T-helper 1 cell (primary cell): ENCODE results near the gene PBRM1.
"Not testable (repeated sequence)": the region's sequence is repeated elsewhere in the genome, so short reads cannot be mapped to it uniquely, and the experiment has no call there.

Experiments used
- DNase-seq, 5 donors: peaks; one replicate each; pipeline ENCODE4 v3.0.0-alpha.2; 2012 to 2020

PBRM1 gene

GRCh38 chr3:52704611-52705437 is 19.1 kb upstream of the PBRM1 start:
- DNase-seq = peak in 1 of 5 donors; percentile 12

GRCh38 chr3:52703341-52703740 is 17.6 kb upstream of the PBRM1 start:
- DNase-seq = no peak

GRCh38 chr3:52697632-52697965 is 11.9 kb upstream of the PBRM1 start:
- no peak for DNase-seq

DNA sequence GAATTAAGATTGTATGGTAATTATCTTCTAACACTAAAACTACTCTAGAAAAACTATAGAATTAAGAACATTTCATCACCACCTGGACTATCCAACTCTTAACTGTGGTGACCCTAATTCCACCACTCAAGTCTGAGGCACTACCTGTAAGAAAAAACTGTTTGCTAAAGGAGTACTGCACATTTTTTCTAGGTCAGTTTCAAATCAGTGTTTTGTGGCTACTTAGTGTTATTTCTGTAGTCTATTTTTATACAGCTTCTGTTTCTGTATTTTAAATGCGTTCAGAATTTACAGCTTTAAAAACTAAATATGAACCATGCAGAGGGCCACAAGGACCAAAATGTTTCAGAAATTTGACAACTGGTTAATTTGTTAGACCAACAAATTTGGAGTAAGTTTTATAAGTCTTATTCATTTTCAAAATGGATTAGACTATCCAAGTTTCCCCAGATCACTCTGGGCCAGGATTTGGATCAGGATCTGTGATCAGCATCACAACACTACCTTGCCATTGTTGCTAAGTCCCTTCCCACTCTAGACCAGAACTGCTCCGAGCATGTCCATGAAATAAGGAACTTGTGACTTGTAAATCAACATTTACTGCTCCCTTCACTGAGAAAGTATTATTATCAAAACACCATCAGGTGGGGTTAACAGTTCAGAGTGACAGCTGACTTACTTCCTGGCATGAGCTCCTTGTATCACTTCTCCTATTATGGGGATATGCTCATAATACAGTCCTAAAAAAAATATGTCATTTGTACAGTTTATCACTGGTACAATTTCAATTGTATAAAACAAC is 11.3 kb upstream of the PBRM1 start:
- DNase-seq = no peak

GRCh38 chr3:52695798-52696671 is 10.3 kb upstream of the PBRM1 start:
- DNase-seq = no peak

GRCh38 chr3:52694528-52695189 is 8.9 kb upstream of the PBRM1 start:
- no peak for DNase-seq

DNA sequence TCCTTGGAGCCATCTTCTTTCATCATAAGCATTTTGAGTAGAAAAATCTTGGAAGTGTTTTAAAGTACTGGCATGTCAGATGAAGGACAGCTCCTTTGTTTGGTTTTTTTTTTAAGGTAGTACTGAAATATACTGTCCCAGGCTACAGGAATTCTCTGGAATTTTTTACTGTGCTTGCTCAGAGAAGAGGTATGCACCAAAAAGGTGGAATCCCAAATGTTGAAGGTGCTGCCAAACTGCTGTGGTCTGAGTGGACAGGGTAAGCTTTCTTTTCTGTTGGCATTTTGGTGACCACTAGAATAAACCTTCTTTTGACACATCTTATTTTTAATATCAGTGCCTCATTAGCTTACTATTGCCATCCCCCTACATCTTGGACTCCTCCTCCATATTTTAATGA is 7.4 kb upstream of the PBRM1 start:
- no peak for DNase-seq

- DNase-seq = no peak
Measured at GRCh38 chr3:52690560-52690959, 4.8 kb upstream of the PBRM1 start.

DNA sequence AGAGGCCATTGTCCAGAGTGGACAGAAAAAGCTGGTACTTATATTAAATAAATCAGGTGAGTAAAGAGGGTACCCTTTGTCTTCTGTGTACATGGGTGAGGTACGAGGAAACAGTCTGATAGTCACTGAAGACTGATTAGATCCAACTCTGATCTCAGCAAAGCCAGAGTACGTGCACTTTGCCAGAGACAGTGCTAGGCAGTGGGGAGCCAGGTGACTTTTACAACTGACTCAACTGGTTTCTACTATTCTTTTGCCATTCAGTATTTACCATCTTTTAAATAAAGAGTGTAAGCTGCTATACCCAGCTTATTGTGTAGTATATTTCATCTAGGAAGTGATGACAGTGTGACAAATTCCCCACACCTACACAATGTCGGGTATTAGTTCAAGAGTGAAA is 3.4 kb upstream of the PBRM1 start:
- DNase-seq = no peak

DNA sequence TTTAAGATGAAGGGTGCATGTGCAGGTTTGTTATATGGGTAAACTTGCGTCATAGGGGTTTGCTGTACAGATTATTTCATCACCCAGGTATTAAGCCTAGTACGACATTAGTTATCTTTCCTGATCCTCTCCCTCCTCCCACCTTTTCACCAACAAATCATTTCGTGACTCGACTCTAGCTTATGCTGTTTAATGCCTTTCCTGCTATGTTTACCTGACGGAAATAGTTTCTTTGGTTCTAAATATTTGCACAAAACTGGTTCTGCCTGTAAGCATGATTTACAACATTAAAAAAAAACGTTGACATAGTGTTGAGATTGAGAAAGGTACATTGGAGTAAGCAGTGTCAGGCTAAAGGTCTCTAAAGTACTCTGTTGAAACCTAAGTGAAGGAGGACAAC is 2.6 kb upstream of the PBRM1 start:
- DNase-seq = no peak

DNA sequence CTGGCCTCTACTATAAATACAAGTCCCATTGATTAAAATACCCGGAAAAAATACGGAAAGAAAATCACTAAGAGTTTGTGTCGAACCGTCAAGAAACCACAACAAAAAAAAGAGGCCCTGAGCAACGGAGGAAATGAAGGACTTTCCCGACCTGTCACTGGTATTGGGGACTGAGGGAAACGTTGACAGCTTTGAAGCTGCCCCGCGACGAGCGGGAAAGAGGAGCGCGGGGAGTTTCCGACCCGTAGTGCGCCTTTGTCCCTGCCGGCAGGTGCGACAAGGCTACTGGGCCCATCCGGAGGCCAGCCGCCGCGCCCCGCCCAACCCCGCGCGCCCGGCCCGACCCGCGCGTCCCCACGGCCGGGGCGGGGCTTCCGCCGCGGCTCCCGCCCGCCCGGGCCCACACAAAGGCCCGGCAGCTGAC is 416 bp downstream of the PBRM1 start:
- DNase-seq = peak; percentile 69 to 85 (median 77)

- DNase-seq = no peak
Measured at GRCh38 chr3:52684184-52684583, 1.5 kb downstream of the PBRM1 start.

- DNase-seq = no peak
Measured at GRCh38 chr3:52683611-52684010, 2.1 kb downstream of the PBRM1 start.

DNA sequence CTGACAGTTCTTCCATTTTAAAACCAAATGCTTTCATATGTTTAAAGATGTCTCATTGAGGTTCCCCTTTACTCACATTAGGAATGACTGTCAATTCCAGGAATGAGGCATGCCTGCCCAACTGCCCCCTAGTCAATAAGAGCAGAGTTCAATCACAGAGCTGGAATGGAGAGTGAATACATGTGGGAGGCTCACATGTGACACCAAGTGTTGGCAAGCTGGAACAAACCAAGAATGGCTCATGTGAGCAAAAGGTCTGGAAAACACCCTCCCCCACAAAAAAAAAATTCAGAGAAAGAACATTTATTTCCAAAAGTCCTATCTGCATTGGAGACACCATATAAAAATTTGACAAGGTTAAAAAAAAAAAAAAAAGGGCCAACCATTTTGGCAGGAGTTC is 3.7 kb downstream of the PBRM1 start:
- peak in 1 of 5 donors; percentile 28 for DNase-seq

DNA sequence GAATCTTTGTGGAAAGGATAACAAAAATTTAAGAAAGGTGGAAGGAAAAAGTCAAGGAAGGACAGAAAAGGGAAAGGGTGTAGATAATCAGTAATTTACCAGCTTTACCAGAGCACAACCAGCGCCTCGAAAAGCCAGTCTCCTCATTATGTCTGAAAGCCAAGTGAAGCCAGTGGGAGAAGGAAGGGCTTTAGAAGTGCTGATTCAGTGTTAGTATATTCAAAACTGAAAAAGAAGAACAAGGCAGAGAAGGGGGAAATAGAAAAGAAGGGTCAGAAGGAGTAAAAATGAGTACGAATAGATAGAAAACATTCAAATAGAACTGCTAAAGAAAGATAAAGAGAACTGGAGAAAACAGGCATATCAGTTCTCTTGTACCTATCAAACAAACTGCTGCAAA is 4.1 kb downstream of the PBRM1 start:
- no peak for DNase-seq

DNA sequence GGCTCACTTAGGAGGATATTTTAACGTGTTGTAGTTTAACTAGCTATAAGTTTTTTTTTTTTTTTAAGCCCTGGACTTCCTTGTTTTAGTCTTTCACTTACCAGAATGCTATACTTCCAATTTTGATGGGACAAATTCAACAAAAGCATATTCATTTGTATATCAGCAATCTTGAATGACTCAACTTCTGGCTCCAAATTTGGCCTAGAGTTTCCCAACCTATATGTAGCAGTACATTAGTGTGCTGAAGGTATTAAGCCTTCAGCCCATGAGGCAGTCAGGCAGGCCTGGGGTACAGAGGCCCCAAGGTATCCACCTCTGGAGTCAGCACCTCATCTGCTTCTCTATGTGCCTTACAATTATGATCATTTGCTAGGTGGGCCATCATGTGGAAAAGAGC is 5.9 kb downstream of the PBRM1 start:
- no peak for DNase-seq

DNA sequence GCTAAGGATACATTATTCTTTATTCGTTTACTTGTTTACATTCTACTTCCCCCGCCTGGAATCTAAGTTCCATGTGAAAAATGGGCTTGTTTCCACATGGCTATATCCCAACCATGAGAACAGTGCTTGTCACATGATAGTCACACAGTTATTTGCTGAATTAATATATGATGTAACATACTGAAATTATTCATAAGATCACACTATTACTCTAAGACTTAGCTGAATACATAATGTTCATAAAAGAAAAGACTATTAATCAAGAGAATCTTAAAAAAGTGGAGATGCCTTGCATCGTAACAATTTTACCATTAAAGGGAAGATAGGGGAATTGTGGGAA is 6.5 kb downstream of the PBRM1 start:
- DNase-seq = no peak

DNA sequence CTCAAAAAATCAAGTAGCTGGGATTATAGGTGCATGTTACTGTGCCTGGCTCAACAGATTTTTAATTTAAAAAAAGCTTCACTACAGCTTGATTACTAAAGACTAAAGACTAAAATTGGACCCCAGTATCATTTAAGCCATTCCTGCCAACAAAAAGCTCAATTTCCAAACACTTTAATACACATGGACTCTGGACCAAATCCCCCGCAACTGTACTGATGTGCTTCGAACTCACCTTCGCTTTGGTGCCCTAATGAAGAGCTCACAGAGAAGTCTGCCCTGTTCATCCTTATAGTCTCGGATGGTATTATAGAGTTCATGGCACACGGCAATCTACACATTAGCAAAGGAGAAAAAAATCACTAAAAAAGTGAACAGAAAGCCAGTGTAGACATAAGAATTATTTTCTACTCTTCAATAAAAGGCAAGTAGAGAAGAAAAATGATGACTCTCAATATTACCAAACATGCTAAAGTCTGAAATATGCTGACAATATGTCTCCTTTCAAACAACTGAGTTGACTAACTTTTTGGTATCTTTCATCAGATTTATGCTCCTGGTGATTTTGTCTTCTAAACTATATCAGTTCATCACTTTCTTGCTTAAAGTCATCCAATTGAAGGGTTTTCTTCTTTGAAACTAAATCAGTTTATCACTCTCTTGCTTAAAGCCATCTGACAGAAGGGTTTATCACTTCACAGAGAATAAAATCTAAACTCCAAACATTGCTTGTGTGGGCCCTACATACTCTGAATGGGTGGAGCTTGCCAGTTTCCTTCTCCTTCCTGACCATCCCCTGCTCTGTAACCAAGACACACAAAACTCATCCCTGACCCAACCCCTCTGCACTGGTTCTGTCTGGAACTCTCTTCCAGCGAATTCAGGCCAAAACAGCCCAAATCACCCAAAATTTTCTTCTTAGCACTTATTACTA is 7.2 kb downstream of the PBRM1 start:
- DNase-seq = no peak

GRCh38 chr3:52676201-52676600 is 9.5 kb downstream of the PBRM1 start:
- not testable (repeated sequence) for DNase-seq

GRCh38 chr3:52671676-52672075 is 14.0 kb downstream of the PBRM1 start:
- DNase-seq = peak in 1 of 5 donors; percentile 13
